ENCODE data around the gene STARD13. TPM values are rescaled to one million over a fixed set of nuclear protein-coding genes. Genes with fewer than 3 reads are reported as not detected.

STARD13 gene
- total RNA-seq, 1 experiment from 2014 or later: 4.1 TPM

GRCh38 chr13:33233547-33233946 is 52.0 kb downstream of the STARD13 start:
- no TSS peak for BruUV-seq (replicated peaks)
- H3K9ac ChIP-seq (ENCODE audit: low read length): no peak overlapping the region
- no peaks in the 10 kb centered on the region for H3K9me3 ChIP-seq (ENCODE audit: control insufficient read depth in 1 of 2, insufficient read depth in 1 of 2, low read depth in 1 of 2, low read length in 2 of 2)
- ChIA-PET RAD21 (ENCODE audit: low non-redundant PET in 1 of 2, low total read pairs in 2 of 2, uncharacterized antibody in 2 of 2, unreplicated experiment in 2 of 2) (no interaction called here), CTCF (no interaction called here), POLR2A (no interaction called here)
- DNase-seq (ENCODE audit: low read depth, low spot score) (no peak), ATAC-seq (no peak)
- no peaks in the 10 kb centered on the region for H3K27me3 ChIP-seq (ENCODE audit: insufficient read depth, low read length)
- H3K4me1 ChIP-seq (ENCODE audit: control insufficient read depth in 1 of 2, insufficient read depth in 2 of 2, low read length in 2 of 2): peaks cover 0 to 10% of the 10 kb centered on the region in 2 experiments; a peak in 2 of 4 replicates
- H3K79me2 ChIP-seq (ENCODE audit: insufficient read depth, low read length): no peaks in the 10 kb centered on the region
- no peak for TF ChIP-seq SIN3A (IDR thresholded peaks at IDR 0.05; ENCODE audit: low read depth)
- no peak overlapping the region for H3K27ac ChIP-seq (ENCODE audit: low read depth, low read length)
- H4K20me1 ChIP-seq (ENCODE audit: insufficient read depth): no peaks in the 10 kb centered on the region
- no peak overlapping the region for H2AFZ ChIP-seq (ENCODE audit: low read depth, low read length, poor library complexity, severe bottlenecking)
- no peaks in the 10 kb centered on the region for H3K9me2 ChIP-seq (ENCODE audit: insufficient read depth)
- no peak overlapping the region for H3K4me3 ChIP-seq (replicated peaks in 1 of 2; ENCODE audit: low read depth in 1 of 2, low read length in 2 of 2)
- no peaks in the 10 kb centered on the region for H3K36me3 ChIP-seq (ENCODE audit: control insufficient read depth in 1 of 2, insufficient read depth in 2 of 2, low read length in 2 of 2)
- H3K4me2 ChIP-seq (ENCODE audit: low read length): no peak overlapping the region
- intact Hi-C loops (cut with micrococcal nuclease): no loop called here

GRCh38 chr13:33232883-33233282 is 52.7 kb downstream of the STARD13 start:
- no peak for TF ChIP-seq ATF3 (IDR thresholded peaks at IDR 0.05)
- TF ChIP-seq SP1 (IDR thresholded peaks at IDR 0.05; ENCODE audit: low read depth): no peak
- TF ChIP-seq POLR2A (IDR thresholded peaks at IDR 0.05; ENCODE audit: borderline replicate concordance, extremely low read depth, insufficient read depth, insufficient read length): no peak
- no peak for TF ChIP-seq RAD21 (IDR thresholded peaks at IDR 0.05; ENCODE audit: low read depth)
- TF ChIP-seq SRF (IDR thresholded peaks at IDR 0.05; ENCODE audit: low read depth): no peak
- TF ChIP-seq REST (IDR thresholded peaks at IDR 0.05; ENCODE audit: low read depth): no peak
- no peak for TF ChIP-seq EZH2 (IDR thresholded peaks at IDR 0.05)
- no peak for TF ChIP-seq CTCF (IDR thresholded peaks at IDR 0.05 in 2 of 3, conservative IDR thresholded peaks at IDR 0.05 in 1 of 3; ENCODE audit: borderline replicate concordance in 1 of 3, insufficient read depth in 1 of 3, low read depth in 2 of 3, low read length in 2 of 3)
- H3K27ac ChIP-seq (ENCODE audit: low read depth, low read length): no peak overlapping the region

More at GRCh38 chr13:33232883-33233282, 52.7 kb downstream of the STARD13 start:
- H3K27me3 ChIP-seq (ENCODE audit: insufficient read depth, low read length): no peaks in the 10 kb centered on the region
- no peak overlapping the region for H3K4me3 ChIP-seq (replicated peaks in 1 of 2; ENCODE audit: low read depth in 1 of 2, low read length in 2 of 2)
- intact Hi-C loops (cut with micrococcal nuclease): no loop called here
- peaks cover 0 to 10% of the 10 kb centered on the region in 2 experiments; a peak in 2 of 4 replicates for H3K4me1 ChIP-seq (ENCODE audit: control insufficient read depth in 1 of 2, insufficient read depth in 2 of 2, low read length in 2 of 2)
- ChIA-PET RAD21 (ENCODE audit: low non-redundant PET in 1 of 2, low total read pairs in 2 of 2, uncharacterized antibody in 2 of 2, unreplicated experiment in 2 of 2) (no interaction called here), POLR2A (no interaction called here), CTCF (no interaction called here)
- H3K9me3 ChIP-seq (ENCODE audit: control insufficient read depth in 1 of 2, insufficient read depth in 1 of 2, low read depth in 1 of 2, low read length in 2 of 2): no peaks in the 10 kb centered on the region
- H3K9ac ChIP-seq (ENCODE audit: low read length): no peak overlapping the region
- H4K20me1 ChIP-seq (ENCODE audit: insufficient read depth): no peaks in the 10 kb centered on the region
- no peaks in the 10 kb centered on the region for H3K36me3 ChIP-seq (ENCODE audit: control insufficient read depth in 1 of 2, insufficient read depth in 2 of 2, low read length in 2 of 2)
- no peak overlapping the region for H2AFZ ChIP-seq (ENCODE audit: low read depth, low read length, poor library complexity, severe bottlenecking)
- no peak for ATAC-seq
- H3K4me2 ChIP-seq (ENCODE audit: low read length): no peak overlapping the region
- no peaks in the 10 kb centered on the region for H3K79me2 ChIP-seq (ENCODE audit: insufficient read depth, low read length)
- no peaks in the 10 kb centered on the region for H3K9me2 ChIP-seq (ENCODE audit: insufficient read depth)
- DNase-seq (ENCODE audit: low read depth, low spot score): no peak
- no TSS peak for BruUV-seq (replicated peaks)
